Tibial nerve (tissue), 3 donors: ENCODE measurements around the gene APOA1.

Source experiments
- CTCF ChIP-seq, 5 experiments: fragments of 200-600 bp in 3 of 5; fragments of 450-650 bp in 2 of 5; sonication (generic) in 3 of 5; IDR thresholded peaks; one replicate each; pipeline ENCODE4 v1.5.1; 2016 to 2019; ENCODE audit warnings: antibody characterized with exemption in 5 of 5, mild to moderate bottlenecking in 3 of 5, moderate library complexity in 2 of 5
- POLR2A ChIP-seq, 2 donors: fragments of 450-650 bp; IDR thresholded peaks; one replicate each; pipeline ENCODE4 v1.6.1; 2017; ENCODE audit warnings: antibody characterized with exemption in 2 of 2, mild to moderate bottlenecking in 2 of 2, moderate library complexity in 2 of 2

GRCh38 chr11:116808262-116809175 is 28.9 kb downstream of the APOA1 start:
- no peak for TF ChIP-seq CTCF (IDR thresholded peaks at IDR 0.05)
- no peak for TF ChIP-seq POLR2A (IDR thresholded peaks at IDR 0.05)
